NT2/D1 (cell line): ENCODE measurements around the gene UBAP2.

Experiments
- YY1 ChIP-seq: IDR thresholded peaks from 2 replicates; pipeline ENCODE4 v1.6.1; 2011; ENCODE audit not compliant: insufficient read length, insufficient read depth
- ZNF274 ChIP-seq: IDR thresholded peaks from 2 replicates; pipeline ENCODE4 v1.6.1; 2011; ENCODE audit warnings: mild to moderate bottlenecking, low read depth, low read length

DNA sequence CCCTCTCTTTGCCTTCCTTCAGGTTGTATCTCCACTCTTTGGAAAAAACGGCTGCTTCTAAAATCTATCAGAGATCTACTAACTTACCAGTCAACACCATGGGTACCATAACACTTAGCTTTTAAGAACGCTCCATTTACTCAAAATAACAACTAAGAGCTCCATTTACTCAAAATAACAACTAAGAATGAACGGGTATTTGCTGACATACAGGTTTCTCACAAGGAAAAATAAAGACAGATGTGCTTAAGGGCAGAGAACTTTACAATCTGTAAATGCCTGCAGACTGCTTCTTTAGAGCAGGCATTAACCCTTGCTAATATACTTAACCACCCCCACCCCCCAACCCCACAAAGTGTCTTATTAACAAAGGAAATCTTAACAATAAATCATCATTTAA lies 2.8 kb downstream of the UBAP2 start:
- TF ChIP-seq ZNF274 (no peak), YY1 (no peak)
